Suprapubic skin (tissue), 3 donors: ENCODE results near the gene HRH4.

Experiments used
- EP300 ChIP-seq: sonication (generic); formaldehyde crosslinking; IDR thresholded peaks from one replicate; pipeline ENCODE4 v1.6.1; 2017; ENCODE audit warnings: antibody characterized with exemption
- POLR2A ChIP-seq, 2 donors: fragments of 450-650 bp; IDR thresholded peaks; one replicate each; pipeline ENCODE4 v1.6.1; 2017; ENCODE audit warnings: antibody characterized with exemption in 2 of 2, mild to moderate bottlenecking in 2 of 2, moderate library complexity in 2 of 2
- TF ChIP-seq, protein P1 (sequence below), 2 donors: fragments of 200-600 bp in 1 of 2; fragments of 450-650 bp in 1 of 2; sonication (generic) in 1 of 2; IDR thresholded peaks; one replicate each; pipeline ENCODE4 v1.5.1; 2016 to 2019; ENCODE audit warnings: antibody characterized with exemption in 2 of 2, mild to moderate bottlenecking in 1 of 2, moderate library complexity in 1 of 2

GRCh38 chr18:24414349-24415003 is 46.0 kb upstream of the HRH4 start:
- TF ChIP-seq, protein P1, sequence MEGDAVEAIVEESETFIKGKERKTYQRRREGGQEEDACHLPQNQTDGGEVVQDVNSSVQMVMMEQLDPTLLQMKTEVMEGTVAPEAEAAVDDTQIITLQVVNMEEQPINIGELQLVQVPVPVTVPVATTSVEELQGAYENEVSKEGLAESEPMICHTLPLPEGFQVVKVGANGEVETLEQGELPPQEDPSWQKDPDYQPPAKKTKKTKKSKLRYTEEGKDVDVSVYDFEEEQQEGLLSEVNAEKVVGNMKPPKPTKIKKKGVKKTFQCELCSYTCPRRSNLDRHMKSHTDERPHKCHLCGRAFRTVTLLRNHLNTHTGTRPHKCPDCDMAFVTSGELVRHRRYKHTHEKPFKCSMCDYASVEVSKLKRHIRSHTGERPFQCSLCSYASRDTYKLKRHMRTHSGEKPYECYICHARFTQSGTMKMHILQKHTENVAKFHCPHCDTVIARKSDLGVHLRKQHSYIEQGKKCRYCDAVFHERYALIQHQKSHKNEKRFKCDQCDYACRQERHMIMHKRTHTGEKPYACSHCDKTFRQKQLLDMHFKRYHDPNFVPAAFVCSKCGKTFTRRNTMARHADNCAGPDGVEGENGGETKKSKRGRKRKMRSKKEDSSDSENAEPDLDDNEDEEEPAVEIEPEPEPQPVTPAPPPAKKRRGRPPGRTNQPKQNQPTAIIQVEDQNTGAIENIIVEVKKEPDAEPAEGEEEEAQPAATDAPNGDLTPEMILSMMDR (IDR thresholded peaks at IDR 0.05), result no peak
- TF ChIP-seq POLR2A (IDR thresholded peaks at IDR 0.05) (no peak), EP300 (no peak)
